Activated CD4-positive, alpha-beta T cell treated with anti-CD3 and anti-CD28 coated beads for 36 hours (primary cell): ENCODE measurements around the gene SNIP1. TPM values are rescaled to one million over a fixed set of nuclear protein-coding genes. Genes with fewer than 3 reads are reported as not detected.
"Not testable (repeated sequence)": the region's sequence is repeated elsewhere in the genome, so short reads cannot be mapped to it uniquely, and the experiment has no call there.

Experiments
- ATAC-seq: fragments of 200-7000 bp; cut with Tn5 transposase; one replicate; pipeline ENCODE4 v1.10.0; 2021; ENCODE audit warnings: mild to moderate bottlenecking, moderate library complexity
- CTCF ChIA-PET: fragments of 350-600 bp; sonication (Branson Sonifier 250); formaldehyde crosslinking; loops from one replicate; lab custom pipeline; 2021; ENCODE audit warnings: antibody characterized with exemption; lab: Charles Lee
- POLR2A ChIA-PET: fragments of 350-600 bp; sonication (Branson Sonifier 250); formaldehyde crosslinking; loops from one replicate; lab custom pipeline; 2021; ENCODE audit warnings: antibody characterized with exemption, inconsistent platforms; lab: Charles Lee
- DNase-seq: peaks from one replicate; pipeline ENCODE4 v3.0.0-alpha.2; 2020
- H3K27ac Mint-ChIP-seq: one replicate; pipeline ENCODE4 v1.8.0; 2021; ENCODE audit warnings: mixed read lengths
- H3K27me3 Mint-ChIP-seq: one replicate; pipeline ENCODE4 v1.8.0; 2021; ENCODE audit warnings: mixed read lengths
- H3K36me3 Mint-ChIP-seq: one replicate; pipeline ENCODE4 v1.8.0; 2021; ENCODE audit warnings: low read depth, mixed read lengths
- H3K4me1 Mint-ChIP-seq: one replicate; pipeline ENCODE4 v1.8.0; 2021; ENCODE audit warnings: mixed read lengths
- H3K4me3 Mint-ChIP-seq: one replicate; pipeline ENCODE4 v1.8.0; 2021; ENCODE audit warnings: mild to moderate bottlenecking, moderate library complexity, mixed read lengths
- H3K9me3 Mint-ChIP-seq: one replicate; pipeline ENCODE4 v1.8.0; 2021; ENCODE audit warnings: low read depth, mixed read lengths
- intact Hi-C, 2 experiments: fragments of 100-400 bp; cut with DNase I in 1 of 2; cut with micrococcal nuclease in 1 of 2; formaldehyde crosslinking; loops; one replicate each; pipeline versions ENCODE4 v1.14.2 to v1.15.1; 2022 to 2024; cut with DNase I, micrococcal nuclease
- total RNA-seq, 2 experiments: library from RNA; stranded (reverse); gene quantifications; one replicate each; pipeline ENCODE4 v1.2.3, GENCODE V29; 2021

The SNIP1 gene
- total RNA-seq, 2 experiments from 2014 or later: 18.7 to 21.3 TPM

DNA sequence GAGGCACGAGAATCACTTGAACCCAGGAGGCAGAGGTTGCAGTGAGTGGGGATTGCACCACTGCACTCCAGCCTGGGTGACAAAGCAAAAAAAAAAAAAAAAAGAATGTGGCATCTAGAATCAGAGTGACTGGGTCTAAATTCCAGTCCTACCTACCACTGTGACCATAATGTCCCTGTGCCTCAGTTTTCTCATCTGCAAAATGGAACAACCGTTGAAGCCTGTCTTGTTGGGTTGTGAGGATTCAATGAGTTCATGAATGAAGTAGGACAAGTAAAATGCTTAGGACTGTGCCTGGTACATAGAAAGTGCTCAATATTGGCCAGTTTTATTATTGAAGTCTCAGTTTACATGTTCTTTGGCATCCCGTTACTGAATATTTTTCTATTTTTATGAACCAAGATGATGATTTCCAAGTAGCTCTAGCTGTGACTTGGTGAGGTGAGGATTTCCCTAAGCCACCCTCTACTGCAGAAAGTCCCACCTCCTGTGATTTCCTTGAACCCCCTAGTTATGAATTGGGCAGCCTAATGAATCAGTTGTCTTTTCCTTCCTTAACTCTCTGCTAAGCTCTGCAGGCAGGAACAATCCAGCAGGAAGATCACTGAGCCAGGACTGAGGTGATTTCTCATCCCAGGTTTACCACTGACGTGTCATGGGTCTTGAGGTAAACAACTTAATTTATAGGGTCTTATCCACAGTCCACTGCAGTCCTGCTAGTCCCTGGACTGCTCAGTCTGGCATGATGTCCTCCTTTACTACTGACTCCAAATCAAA is 20.6 kb downstream of the SNIP1 start:
- no peak overlapping the region for H3K4me3 Mint-ChIP-seq
- CTCF ChIA-PET: interaction anchor here (0.8 to 1.5 kb wide), 2 partner anchors 8 to 19 kb away, joined by 4 read pairs; partner anchors contain the start of gene MEAF6
- peaks cover 23% of the 10 kb centered on the region for H3K4me1 Mint-ChIP-seq
- peaks cover 34% of the 10 kb centered on the region for H3K36me3 Mint-ChIP-seq
- H3K27ac Mint-ChIP-seq: no peak overlapping the region
- DNase-seq (no peak), ATAC-seq (no peak)
- no peaks in the 10 kb centered on the region for H3K9me3 Mint-ChIP-seq
- no peaks in the 10 kb centered on the region for H3K27me3 Mint-ChIP-seq
- intact Hi-C loops: no loop called here
- POLR2A ChIA-PET: no interaction called here

DNA sequence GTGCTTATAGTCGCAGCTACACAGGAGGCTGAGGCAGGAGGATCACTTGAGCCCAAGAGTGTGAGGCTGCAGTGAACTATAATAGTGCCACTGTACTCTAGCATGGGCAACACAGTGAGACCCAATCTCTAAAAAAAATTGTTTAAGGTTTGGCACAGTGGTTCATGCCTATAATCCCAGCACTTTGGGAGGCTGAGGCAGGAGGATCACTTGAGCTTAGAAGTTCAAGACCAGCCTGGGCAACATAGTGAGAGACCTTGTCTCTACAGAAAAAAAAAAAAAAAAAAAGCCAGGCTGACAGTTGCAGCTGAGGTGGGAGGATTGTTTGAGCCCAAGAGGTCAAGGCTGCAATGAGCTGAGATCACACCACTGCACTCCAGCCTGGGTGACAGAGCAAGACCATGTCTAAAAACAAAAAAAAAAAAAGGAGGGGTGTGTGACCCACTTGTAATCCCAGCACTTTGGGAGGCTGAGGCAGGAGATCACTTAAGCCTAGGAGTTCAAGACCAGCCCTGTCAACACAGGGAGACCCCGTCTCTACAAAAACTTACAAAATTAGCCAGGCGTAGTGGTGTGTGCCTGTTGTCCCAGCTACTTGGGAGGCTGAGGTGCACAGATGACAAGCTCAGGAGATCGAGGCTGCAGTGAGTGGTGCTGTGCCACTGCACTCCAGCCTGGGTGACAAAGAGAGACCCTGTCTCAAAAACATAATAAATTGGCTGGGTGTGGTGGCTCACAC is 21.5 kb downstream of the SNIP1 start:
- H3K27ac Mint-ChIP-seq, H3K4me3 Mint-ChIP-seq, ATAC-seq, H3K27me3 Mint-ChIP-seq, H3K9me3 Mint-ChIP-seq, intact Hi-C loops, DNase-seq, CTCF ChIA-PET: not testable (repeated sequence)
- peaks cover 30% of the 10 kb centered on the region for H3K36me3 Mint-ChIP-seq
- POLR2A ChIA-PET: interaction anchor here (0.6 kb wide), 1 partner anchor 18 kb away, joined by 3 read pairs; the partner anchor contains the start of gene MEAF6
- H3K4me1 Mint-ChIP-seq: peaks cover 18% of the 10 kb centered on the region

DNA sequence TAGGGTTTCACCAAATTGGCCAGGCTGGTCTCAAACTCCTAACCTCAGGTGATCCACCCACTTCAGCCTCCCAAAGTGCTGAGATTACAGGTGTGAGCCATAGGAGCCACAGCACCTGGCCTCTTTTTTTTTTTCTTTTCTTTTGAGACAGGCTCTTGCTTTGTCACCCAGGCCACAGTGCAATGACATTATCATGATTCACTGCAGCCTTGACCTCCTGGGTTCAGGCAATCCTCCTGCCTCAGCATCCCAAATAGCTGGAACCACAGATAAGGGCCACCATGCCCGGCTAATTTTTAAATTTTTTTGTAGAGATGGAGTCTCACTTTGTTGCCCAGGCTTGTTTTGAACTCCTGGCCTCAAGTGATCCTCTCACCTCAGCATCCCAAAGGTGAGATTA is 24.2 kb downstream of the SNIP1 start:
- H3K4me1 Mint-ChIP-seq, H3K4me3 Mint-ChIP-seq, DNase-seq, H3K27me3 Mint-ChIP-seq, H3K27ac Mint-ChIP-seq, ATAC-seq, CTCF ChIA-PET, H3K9me3 Mint-ChIP-seq, intact Hi-C loops: not testable (repeated sequence)
- POLR2A ChIA-PET: interaction anchor here (0.7 kb wide), 1 partner anchor 1448 kb away, joined by 7 read pairs; no protein-coding TSS in a partner anchor
- H3K36me3 Mint-ChIP-seq: peaks cover 12% of the 10 kb centered on the region

DNA sequence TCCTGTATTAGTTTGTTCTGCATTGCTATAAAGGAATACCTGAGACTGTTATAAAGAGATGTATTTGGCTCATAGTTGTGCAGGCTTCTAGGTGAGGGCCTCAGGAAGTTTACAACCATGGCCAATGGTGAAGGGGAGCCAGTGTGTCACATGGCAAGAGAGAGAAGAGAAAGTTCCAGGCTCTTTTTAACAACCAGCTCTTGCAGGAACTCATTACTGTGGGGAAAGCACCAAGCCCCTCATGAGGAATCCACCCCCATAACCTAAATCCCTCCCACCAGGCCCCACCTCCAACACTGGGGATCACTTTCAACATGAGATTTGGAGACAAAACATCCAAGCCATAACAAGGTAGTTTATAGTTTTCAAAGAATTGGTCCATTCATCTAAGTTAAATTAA is 34.5 kb downstream of the SNIP1 start:
- ChIA-PET POLR2A (interaction anchor here (1.2 kb wide), 1 partner anchor 45 kb away, joined by 3 read pairs; the partner anchor contains the start of gene ZC3H12A), CTCF (interaction anchor here (1.1 to 1.8 kb wide), 2 partner anchors 11 to 163 kb away, joined by 3 to 4 read pairs; no protein-coding TSS in a partner anchor)
- intact Hi-C loops: no loop called here
- Mint-ChIP-seq H3K27ac (peak overlapping the region; percentile 83), H3K9me3 (peaks cover 2% of the 10 kb centered on the region), H3K27me3 (no peaks in the 10 kb centered on the region), H3K36me3 (no peaks in the 10 kb centered on the region), H3K4me3 (peak overlapping the region; percentile 78), H3K4me1 (peaks cover 24% of the 10 kb centered on the region)
- DNase-seq: peak; percentile 34
- ATAC-seq: peak; percentile 25

DNA sequence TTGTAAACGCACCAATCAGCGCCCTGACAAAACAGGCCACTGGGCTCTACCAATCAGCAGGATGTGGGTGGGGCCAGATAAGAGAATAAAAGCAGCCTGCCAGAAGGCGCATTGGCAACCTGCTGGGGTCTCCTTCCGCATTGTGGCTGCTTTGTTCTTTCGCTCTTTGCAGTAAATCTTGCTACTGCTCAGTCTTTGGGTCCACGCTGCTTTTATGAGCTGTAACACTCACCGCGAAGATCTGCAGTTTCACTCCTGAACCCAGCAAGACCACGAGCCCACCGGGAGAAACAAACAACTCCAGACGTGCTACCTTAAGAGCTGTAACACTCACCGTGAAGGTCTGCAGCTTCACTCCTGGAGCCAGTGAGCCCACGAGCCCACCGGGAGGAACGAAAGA is 35.2 kb downstream of the SNIP1 start:
- peak; percentile 69 for DNase-seq
- intact Hi-C loops, H3K36me3 Mint-ChIP-seq, H3K9me3 Mint-ChIP-seq, ATAC-seq, H3K27me3 Mint-ChIP-seq: not testable (repeated sequence)
- Mint-ChIP-seq H3K4me3 (peak overlapping the region; percentile 78), H3K4me1 (peaks cover 24% of the 10 kb centered on the region), H3K27ac (peak overlapping the region; percentile 83)
- ChIA-PET POLR2A (interaction anchor here (1.2 kb wide), 1 partner anchor 44 kb away, joined by 3 read pairs; the partner anchor contains the start of gene ZC3H12A), CTCF (interaction anchor here (1.1 to 1.8 kb wide), 2 partner anchors 10 to 163 kb away, joined by 3 to 4 read pairs; no protein-coding TSS in a partner anchor)

GRCh38 chr1:37518241-37518640 is 35.9 kb downstream of the SNIP1 start:
- CTCF ChIA-PET: interaction anchor here (1.8 kb wide), 1 partner anchor 164 kb away, joined by 3 read pairs; no protein-coding TSS in a partner anchor
- H3K9me3 Mint-ChIP-seq, POLR2A ChIA-PET, intact Hi-C loops, H3K4me3 Mint-ChIP-seq, DNase-seq, H3K27me3 Mint-ChIP-seq, H3K36me3 Mint-ChIP-seq, ATAC-seq: not testable (repeated sequence)
- Mint-ChIP-seq H3K27ac (peak overlapping the region; percentile 83), H3K4me1 (peaks cover 28% of the 10 kb centered on the region)

DNA sequence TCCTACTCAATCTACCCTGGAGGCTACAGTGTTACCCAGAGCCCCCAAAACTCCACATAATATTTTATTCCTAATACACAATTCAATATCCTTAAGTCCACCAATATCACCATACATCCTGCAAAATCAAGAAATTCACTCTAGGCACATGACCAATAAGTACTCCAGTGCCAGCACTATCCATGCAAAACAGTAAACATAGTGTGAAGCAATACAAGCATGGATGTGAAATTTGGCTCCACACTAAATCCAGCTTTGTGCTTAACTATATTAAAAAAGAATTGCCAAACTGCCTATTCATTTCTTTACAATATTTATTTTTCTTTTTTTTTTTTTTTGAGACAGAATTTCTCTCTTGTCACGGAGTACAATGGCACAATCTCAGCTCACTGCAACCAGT is 36.5 kb downstream of the SNIP1 start:
- Mint-ChIP-seq H3K27me3 (no peaks in the 10 kb centered on the region), H3K4me1 (peaks cover 35% of the 10 kb centered on the region), H3K27ac (no peak overlapping the region), H3K4me3 (no peak overlapping the region), H3K36me3 (peaks cover 10% of the 10 kb centered on the region), H3K9me3 (no peaks in the 10 kb centered on the region)
- ChIA-PET POLR2A (no interaction called here), CTCF (interaction anchor here (1.0 kb wide), 1 partner anchor 18 kb away, joined by 3 read pairs; no protein-coding TSS in a partner anchor)
- DNase-seq: no peak
- intact Hi-C loops: no loop called here
- no peak for ATAC-seq

DNA sequence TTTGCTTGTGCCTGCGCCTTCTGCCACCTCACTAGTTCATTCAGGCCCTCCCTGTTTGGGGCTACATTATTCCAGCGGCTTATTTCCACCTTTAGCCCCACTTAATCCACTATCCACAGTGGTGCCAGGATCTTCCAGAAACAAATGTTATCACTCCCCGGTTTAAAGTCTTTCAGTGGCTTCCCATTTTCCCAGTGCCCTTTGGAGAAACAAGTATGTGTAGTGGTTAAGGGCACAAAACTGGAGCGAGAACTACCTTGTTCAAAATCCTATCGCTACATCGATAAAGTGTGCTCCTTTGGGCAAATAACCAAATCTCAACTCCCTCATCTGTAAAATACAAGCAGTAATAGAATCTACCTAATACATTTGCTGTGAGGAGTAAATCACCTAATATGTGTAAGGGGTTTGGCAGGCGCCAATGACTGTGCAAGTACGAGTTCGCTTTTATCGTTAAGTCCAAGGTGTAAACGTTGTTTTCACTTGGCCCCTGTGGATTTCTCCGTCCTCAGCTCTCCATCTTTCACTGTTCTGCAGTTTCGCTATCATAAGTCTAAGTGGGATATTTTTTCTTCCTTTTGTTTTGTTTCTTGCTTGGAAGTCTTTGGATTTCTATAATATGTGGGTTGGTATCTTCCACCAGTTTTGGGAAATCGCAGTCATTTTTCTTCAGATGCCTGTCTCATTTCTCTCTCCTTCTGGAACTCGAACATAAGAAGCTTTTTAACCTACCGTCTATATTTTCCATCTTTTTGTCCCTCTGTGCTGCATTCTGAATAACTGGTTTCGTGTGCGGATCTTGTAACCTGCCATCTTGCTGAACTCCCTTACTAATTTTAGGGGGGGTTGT is 38.7 kb downstream of the SNIP1 start:
- Mint-ChIP-seq H3K27ac (peak overlapping the region; percentile 93), H3K9me3 (no peaks in the 10 kb centered on the region), H3K4me1 (peaks cover 45% of the 10 kb centered on the region), H3K4me3 (peak overlapping the region; percentile 87), H3K27me3 (no peaks in the 10 kb centered on the region), H3K36me3 (peaks cover 22% of the 10 kb centered on the region)
- CTCF ChIA-PET: interaction anchor here (0.6 to 3.7 kb wide), 24 partner anchors 9 to 174 kb away, joined by 3 to 21 read pairs (median 4); partner anchors contain the start of genes SNIP1 and ZC3H12A
- no peak for ATAC-seq
- intact Hi-C loops: loop anchor here in 1 of 2 experiments (1.0 to 2.0 kb wide), 3 partner anchors 80 to 1051 kb away; partner anchors contain the start of genes GNL2, MRPS15 and UTP11
- POLR2A ChIA-PET: interaction anchor here (1.0 to 3.1 kb wide), 4 partner anchors 38 to 175 kb away, joined by 6 to 13 read pairs (median 7); partner anchors contain the start of gene SNIP1
- DNase-seq: no peak

DNA sequence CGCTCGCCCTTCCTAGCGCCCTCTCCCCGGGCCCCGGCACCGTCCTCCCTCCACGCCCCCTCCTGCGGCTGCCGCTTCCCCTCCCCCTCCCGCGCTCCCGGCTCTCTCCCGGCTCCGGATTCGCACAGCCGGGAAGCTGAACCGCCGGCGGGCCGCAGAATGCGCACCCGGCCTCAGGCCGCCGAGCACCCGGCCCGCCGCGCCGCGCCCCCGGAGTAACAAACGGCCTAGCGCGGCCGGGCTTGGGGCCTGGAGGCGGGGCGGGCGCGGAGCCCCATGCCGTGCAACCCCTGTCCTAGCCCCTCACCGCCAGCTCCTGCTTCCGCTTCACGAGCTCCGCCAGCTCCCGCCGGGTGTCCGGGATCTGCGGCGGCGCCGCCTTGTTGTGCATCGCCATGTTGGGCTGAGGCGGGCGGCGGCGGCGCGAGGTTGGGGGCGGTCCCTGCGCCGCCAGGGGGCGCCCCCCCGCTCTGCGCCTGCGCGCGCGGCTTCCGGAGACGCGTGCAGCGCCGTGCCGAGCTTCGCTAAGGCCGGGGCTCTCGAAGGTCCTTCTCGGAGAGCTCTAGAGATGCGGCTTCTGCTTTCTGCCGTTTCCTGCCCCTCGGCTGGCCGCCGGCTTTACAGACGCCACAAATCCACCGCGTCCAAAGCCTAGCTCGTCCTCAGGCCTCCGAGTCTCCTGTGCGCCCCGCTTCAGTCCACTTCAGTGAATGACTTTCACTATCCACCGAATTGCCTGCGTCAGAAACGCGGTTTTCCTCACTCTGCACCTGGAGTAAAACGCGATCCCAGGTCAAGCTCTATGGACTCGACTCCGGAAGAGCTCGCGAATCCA is 39.5 kb downstream of the SNIP1 start, which contains the start of gene MEAF6:
Gene MEAF6 (minus strand): TSS at position 417 of the 835 bp plus-strand sequence. CDS start 20 bp downstream, at position 397.
- Mint-ChIP-seq H3K27ac (peak within 1 kb of the TSS; percentile 93), H3K4me1 (peaks cover 41% of the 10 kb centered on the region), H3K27me3 (no peaks in the 10 kb centered on the region), H3K4me3 (peak within 1 kb of the TSS; percentile 87), H3K36me3 (peaks cover 22% of the 10 kb centered on the region), H3K9me3 (no peaks in the 10 kb centered on the region)
- intact Hi-C loops: loop anchor here (1.0 to 2.0 kb wide), 7 partner anchors 35 to 1050 kb away; partner anchors contain the start of genes SNIP1 (in 2 of the 2), CDCA8 (in 1 of the 2), GNL2 (in 1 of the 2) and MRPS15 (in 1 of the 2)
- peak; percentile 91 for DNase-seq
- peak; percentile 88 for ATAC-seq
- ChIA-PET CTCF (interaction anchor here (0.6 to 3.7 kb wide), 26 partner anchors 10 to 177 kb away, joined by 3 to 21 read pairs (median 4); partner anchors contain the start of genes SNIP1 and ZC3H12A), POLR2A (interaction anchor here (0.5 to 3.1 kb wide), 7 partner anchors 18 to 176 kb away, joined by 3 to 13 read pairs (median 6); partner anchors contain the start of gene SNIP1)
